ENCODE results near the gene APOL1.
A peak's percentile ranks its signal among the peaks of the same experiment; 100 is the strongest.
"Not testable (repeated sequence)": the region's sequence is repeated elsewhere in the genome, so short reads cannot be mapped to it uniquely, and the experiment has no call there.

APOL1 gene

GRCh38 chr22:36244522-36245391 is 8.2 kb upstream of the APOL1 start:
- DNase-seq (ENCODE audit: low spot score): no peak

DNA sequence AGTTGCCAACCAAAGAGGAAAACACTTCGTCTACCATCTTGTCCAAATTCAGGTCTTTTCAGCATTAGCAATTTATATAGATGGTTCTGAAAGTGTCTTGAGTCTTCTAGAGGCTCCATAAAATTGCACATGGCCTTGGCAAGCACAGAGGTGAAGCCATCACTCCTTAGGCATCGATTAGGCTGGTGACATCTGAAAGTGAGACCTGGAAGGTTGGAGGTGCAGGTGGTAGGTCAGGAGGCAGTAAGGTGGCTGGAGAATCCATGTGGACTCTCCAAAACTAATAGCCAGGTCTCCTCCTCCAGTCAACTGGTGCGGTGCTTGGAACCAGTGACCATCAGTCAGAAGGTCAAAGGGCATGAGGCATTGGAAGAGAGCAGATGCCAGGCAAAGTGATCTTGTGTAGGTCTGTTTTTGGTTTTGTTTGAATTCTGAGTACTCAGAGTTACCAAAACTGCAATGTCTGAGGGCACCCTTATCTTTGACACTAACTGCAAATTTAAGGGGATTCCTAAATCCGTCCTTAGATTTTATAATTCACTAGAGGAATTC is 7.1 kb upstream of the APOL1 start:
- DNase-seq (ENCODE audit: low spot score): no peak

DNA sequence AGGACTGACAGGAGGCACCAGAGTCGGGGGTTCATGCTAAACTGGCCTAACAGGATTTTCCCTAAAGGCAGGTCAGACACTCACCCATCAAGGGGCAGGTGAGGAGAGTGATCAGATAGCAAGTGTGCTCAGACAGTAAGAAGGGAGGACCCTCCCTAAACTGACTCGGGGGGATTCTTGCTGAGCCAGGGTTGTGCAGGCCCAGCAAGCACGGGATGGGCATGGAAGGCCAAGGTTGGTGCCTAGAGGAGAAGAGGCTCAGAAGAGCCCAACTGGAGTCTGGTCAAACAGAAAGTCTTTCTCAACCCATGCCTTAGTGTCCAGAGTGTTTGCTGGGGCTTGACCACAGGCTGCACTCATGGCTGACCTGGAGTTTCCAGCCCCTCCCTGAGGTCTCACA is 6.2 kb upstream of the APOL1 start:
- DNase-seq (ENCODE audit: low spot score): no peak

GRCh38 chr22:36247955-36248354 is 5.0 kb upstream of the APOL1 start:
- DNase-seq (ENCODE audit: low spot score): no peak

GRCh38 chr22:36249160-36249559 is 3.8 kb upstream of the APOL1 start:
- DNase-seq (ENCODE audit: low spot score): no peak

DNA sequence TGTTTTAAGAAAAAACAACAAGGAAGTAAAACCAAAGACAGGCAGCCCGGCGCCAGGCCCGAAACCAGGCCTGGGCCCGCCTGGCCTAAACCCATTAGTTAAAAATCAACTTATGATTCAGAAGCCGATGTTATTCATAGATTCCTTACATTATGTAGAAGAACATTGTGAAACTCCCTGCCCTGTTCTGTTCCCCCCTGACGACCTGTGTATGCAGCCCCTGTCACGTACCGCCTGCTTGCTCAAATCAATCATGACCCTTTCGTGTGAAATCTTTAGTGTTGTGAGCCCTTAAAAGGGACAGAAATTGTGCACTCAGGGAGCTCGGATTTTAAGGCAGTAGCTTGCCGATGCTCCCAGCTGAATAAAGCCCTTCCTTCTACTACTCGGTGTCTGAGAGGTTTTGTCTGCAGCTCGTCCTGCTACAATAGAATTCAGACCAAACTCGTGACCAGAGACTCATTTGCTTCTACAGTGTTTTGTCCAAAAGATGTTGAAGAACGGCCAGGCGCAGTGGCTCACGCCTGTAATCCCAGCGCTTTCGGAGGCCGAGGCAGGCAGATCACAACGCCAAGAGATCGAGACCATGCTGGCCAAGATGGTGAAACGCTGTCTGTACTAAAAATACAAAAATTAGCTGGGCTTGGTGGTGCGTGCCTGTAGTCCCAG is 2.5 kb upstream of the APOL1 start:
- not testable (repeated sequence) for DNase-seq (ENCODE audit: low spot score)

- not testable (repeated sequence) for DNase-seq (ENCODE audit: low spot score)
Measured at GRCh38 chr22:36251979-36252608, 839 bp upstream of the APOL1 start.

DNA sequence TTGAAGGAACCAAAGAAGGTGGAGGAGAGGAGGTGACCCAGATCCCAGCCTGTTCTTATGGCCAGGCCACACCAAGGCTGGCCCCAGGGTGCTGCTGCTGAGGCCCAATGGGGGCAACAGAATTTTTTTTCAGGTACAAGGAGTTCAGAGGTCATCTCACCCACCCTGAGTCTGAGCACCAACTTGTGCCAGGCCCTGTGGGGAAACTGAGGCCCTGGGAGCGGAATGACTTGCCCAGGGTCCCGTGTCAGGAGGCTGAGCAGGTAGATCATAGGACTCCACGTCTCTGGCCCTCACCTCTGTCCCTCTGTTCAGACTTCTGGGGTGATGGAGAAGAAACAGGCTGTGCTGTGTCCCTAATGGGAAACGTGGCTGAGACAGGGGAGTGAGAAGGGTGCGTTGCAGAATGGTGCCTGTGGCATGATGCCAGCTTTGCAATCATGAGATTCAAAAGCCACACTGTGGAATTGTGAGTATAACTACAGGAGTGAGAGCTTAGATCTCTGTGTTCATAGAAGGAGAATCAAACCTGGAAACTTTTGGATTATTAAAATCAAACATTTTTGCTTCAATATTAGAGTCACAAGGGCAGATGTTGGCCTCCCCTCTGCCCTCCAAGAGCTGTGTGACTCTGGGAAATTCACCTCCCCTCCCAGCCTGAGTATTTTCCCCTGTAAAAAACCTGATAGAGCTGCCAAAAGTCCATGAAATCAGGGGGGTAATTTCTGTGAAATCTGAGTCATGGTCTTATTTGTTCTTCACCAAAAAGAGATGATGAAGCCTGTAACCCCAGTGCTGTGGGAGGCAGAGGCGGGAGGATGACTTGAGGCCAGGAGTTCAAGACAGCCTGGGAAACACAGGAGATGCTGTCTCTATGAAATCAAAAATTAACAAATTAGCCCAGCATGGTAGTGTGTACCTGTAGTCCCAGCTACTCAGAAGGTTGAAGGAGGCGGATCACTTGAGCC is 874 bp downstream of the APOL1 start:
- peak; percentile 64 for DNase-seq (ENCODE audit: low spot score)

GRCh38 chr22:36255572-36255971 is 2.6 kb downstream of the APOL1 start:
- not testable (repeated sequence) for DNase-seq (ENCODE audit: low spot score)

DNA sequence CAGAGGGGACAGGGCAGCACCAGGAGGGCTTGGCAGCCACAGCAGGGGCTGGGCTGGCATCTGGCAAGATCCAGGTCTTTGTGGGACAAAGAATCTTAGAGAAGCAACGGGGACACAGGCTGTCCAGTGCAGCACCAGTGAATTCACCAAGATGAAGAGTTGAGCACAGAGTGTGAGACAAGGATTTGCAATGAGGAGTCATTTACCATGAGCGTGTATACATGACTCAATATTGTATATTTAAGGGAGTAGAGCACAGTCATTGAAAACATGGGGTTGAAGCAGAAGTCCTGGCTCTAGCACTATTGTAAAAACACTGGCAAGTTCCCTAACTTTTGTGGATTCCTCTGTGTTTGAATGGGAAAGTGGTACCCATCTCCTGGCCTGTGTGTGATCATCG is 3.5 kb downstream of the APOL1 start:
- DNase-seq (ENCODE audit: low spot score): no peak

DNA sequence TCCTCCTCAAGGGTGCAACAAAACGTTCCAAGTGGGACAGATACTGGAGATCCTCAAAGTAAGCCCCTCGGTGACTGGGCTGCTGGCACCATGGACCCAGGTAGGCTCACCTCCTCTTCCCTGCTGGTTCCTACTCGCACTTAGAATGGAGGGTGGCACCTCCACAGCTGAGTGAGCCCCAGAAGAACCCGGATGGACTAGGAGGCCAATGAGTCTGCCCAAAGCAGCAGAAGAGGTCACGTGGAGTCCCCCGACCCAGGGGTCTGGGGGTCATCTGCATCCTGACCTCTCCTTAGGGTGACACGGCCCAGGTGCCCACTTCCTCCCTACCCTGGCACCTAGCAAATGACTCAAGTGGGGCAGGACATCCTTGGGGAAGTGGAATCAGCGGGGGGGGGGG is 4.4 kb downstream of the APOL1 start:
- no peak for DNase-seq (ENCODE audit: low spot score)

DNA sequence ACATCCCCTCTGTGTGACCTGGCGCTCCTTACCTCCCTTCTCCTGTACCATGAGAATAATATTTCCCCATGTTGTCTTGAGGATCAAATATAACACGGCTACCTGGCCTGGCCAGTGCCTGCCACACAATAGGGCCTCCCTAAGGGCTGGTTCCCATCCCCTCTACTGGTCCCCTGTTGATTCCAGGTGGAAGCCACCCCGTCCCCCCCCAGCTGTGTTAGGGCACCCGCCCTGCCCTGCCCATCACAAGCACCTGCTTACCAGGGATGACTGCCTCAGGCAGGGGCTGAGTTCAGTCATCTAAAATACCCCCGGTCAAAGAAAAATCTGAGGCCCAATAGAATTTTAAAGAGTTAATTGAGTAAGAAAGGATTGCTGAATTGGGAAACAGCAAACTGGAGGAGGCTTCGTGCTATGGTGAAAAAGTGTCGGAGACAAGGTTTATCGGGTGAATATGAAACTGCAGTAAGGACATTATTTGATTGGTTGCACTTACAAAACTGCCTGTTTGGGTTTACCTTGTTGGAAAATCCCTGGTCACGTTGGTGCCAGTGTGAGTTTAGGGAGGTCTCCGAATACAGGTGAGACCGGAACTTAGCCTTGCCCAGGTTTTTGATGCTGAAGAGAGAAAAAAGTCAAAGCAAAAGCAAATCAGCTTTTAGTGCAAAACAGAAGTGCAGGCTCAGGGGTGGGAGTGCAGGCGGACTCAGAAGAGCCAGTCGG is 5.2 kb downstream of the APOL1 start:
- DNase-seq (ENCODE audit: low spot score): no peak

GRCh38 chr22:36258701-36259614 is 6.0 kb downstream of the APOL1 start:
- peak; percentile 23 for DNase-seq (ENCODE audit: low spot score)

DNA sequence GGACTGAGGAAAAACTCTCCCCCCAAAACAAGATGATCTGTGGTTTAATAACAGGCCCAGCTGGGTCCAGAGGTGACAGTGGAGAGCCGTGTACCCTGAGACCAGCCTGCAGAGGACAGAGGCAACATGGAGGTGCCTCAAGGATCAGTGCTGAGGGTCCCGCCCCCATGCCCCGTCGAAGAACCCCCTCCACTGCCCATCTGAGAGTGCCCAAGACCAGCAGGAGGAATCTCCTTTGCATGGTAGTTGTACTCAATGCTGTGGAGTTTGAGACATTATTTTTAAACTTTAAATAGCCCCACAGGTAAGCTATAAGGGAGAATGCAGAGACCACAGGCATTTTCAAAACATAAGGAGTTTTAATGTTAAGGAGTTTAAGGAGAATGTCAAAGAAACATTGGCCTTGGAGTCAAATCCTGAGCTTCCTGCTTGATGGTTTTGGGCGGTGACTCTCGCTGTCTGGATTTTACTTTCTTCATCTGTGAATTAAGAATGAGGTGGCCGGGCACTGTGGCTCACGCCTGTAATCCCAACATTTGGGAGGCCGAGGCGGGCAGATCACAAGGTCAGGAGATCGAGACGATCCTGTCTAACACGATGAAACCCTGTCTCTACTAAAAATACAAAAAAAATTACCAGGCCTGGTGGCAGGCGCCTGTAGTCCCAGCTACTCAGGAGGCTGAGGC is 6.8 kb downstream of the APOL1 start:
- no peak for DNase-seq (ENCODE audit: low spot score)

DNA sequence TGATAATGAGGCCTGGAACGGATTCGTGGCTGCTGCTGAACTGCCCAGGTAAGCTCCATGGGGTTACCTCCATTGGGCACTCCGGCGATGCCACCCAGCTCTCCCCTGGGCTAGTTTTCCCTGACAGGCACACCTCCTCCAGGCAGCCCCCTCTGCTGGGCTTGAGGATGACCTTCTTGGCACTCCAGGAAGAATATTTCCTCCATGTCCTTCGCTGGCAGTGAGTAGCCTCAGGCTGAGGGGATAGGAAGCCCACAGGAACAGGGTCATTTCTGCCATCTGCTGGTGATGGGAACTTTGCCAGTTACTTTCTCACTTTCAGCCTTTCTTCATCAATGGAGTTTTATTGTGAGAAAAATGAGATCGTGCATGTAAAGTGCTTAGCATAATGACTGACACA is 8.7 kb downstream of the APOL1 start:
- DNase-seq (ENCODE audit: low spot score): not testable (repeated sequence)

- not testable (repeated sequence) for DNase-seq (ENCODE audit: low spot score)
Measured at GRCh38 chr22:36262307-36262706, 9.4 kb downstream of the APOL1 start.

DNA sequence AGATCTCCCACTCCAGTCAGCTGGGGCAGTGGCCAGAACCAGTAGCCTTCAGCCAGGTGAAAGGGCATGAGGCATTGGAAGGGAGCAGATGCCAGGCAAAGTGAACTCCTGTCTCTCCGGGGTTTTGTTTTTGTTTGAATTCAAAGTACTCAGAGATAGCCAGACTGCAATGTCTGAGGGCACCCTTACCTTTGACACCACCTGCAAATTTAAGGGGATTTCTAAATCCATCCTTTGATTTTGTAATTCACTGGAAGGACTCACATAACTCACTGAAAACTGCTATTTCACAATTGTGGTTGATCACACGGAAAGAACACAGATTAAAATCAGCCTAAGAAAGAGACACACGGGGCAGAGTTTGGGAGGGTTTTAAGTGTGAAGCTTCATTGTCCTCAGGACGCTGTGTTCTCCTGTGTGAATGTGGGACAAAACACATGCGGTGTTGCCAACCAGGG is 10.3 kb downstream of the APOL1 start:
- DNase-seq (ENCODE audit: low spot score): not testable (repeated sequence)

DNA sequence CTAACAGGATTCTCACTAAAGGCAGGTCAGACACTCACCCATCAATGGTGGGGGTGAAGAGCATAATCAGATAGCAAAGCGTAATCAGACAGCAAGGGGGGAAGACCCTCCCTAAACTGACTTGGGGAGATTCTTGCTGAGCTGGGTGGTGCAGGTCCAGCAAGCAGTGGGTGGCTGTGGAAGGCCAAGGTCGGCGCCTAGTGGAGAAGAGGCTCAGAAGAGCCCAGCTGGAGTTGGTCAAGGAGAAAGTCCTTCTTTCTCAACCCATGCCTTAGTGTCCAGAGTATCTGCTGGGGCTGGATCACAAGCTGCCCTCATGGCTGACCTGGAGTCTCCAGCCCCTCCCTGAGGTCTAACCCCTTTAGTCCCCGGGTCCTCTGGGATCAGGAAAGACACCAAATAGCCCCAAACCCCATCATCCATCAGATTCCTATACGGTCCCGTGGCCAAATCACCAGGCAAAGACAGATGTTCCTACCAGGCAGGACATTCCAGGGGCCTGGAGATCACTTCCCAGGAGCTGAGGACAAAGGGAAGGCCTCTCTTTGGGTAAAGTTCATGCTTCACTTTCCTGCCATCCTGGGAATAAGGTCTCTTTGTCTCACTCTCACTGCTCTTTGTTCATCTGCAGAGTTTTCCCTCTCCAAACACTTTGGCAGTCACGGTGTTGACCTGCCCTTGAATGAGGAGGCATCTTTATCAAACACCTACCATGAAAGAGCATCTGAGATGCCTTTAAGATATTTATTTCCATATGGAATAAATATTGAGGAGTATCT is 11.1 kb downstream of the APOL1 start:
- DNase-seq (ENCODE audit: low spot score): not testable (repeated sequence)

Data from hematopoietic multipotent progenitor cell treated with erythropoietin and hydrocortisone succinate and interleukin-3 and kit ligand, for 15 days (in vitro differentiated cells).